Peyer's patch (tissue), 4 donors: ENCODE data around the gene SEBOX. TPM values are rescaled to one million over a fixed set of nuclear protein-coding genes. Genes with fewer than 3 reads are reported as not detected.

Source experiments
- DNase-seq, 3 donors: peaks; one replicate each; pipeline ENCODE4 v3.0.0-alpha.2; 2017 to 2019
- H3K27ac ChIP-seq, 4 donors: fragments of 200-600 bp; sonication (generic); one replicate each; pipeline ENCODE4 v1.5.1; 2016 to 2019
- H3K27me3 ChIP-seq, 2 donors: fragments of 200-600 bp; sonication (generic); one replicate each; pipeline ENCODE4 v1.5.1; 2019
- H3K36me3 ChIP-seq, 3 donors: fragments of 200-600 bp; sonication (generic); one replicate each; pipeline ENCODE4 v1.5.1; 2016 to 2019
- H3K4me1 ChIP-seq, 4 donors: fragments of 200-600 bp; sonication (generic); one replicate each; pipeline ENCODE4 v1.5.1; 2016 to 2019
- H3K4me3 ChIP-seq, 4 donors: fragments of 200-600 bp; sonication (generic); 1 replicate in 3 of 4; 2 replicates in 1 of 4; pipeline ENCODE4 v1.5.1; 2016 to 2019; ENCODE audit warnings: mild to moderate bottlenecking in 1 of 4
- H3K9me3 ChIP-seq, 4 donors: fragments of 200-600 bp; sonication (generic); one replicate each; pipeline ENCODE4 v1.5.1; 2016 to 2019; ENCODE audit warnings: mild to moderate bottlenecking in 1 of 4
- CTCF ChIP-seq, 6 experiments: fragments of 450-650 bp in 4 of 6; fragments of 200-600 bp in 2 of 6; sonication (generic) in 1 of 6; IDR thresholded peaks; one replicate each; pipeline ENCODE4 v1.5.1; 2017 to 2019; ENCODE audit warnings: antibody characterized with exemption in 6 of 6, mild to moderate bottlenecking in 3 of 6, moderate library complexity in 1 of 6
- POLR2A ChIP-seq, 2 donors: fragments of 450-650 bp; IDR thresholded peaks; one replicate each; pipeline ENCODE4 v1.5.1; 2017; ENCODE audit warnings: antibody characterized with exemption in 2 of 2, mild to moderate bottlenecking in 2 of 2, moderate library complexity in 2 of 2
- total RNA-seq, 4 donors: library from RNA; depleted of rRNA; stranded (reverse); fragments of >200 nt; gene quantifications; one replicate each; pipeline ENCODE4 v1.1.0, GENCODE V29; 2016

Gene SEBOX
- total RNA-seq, 4 donors from 2014 or later = not detected

GRCh38 chr17:28345419-28346198 lies 19.4 kb downstream of the SEBOX start:
- DNase-seq = no peak
- TF ChIP-seq POLR2A (IDR thresholded peaks at IDR 0.05) (no peak), CTCF (IDR thresholded peaks at IDR 0.05) (no peak)
- H3K4me1 ChIP-seq = no peaks in the 10 kb centered on the region
- H3K36me3 ChIP-seq = peaks cover 0 to 99% (median 3%) of the 10 kb centered on the region in 3 donors
- H3K4me3 ChIP-seq = no peak overlapping the region
- no peaks in the 10 kb centered on the region for H3K9me3 ChIP-seq
- H3K27me3 ChIP-seq = no peaks in the 10 kb centered on the region
- no peak overlapping the region for H3K27ac ChIP-seq

- peaks cover 0 to 99% (median 3%) of the 10 kb centered on the region in 3 donors for H3K36me3 ChIP-seq
- no peaks in the 10 kb centered on the region for H3K27me3 ChIP-seq
Measured at GRCh38 chr17:28344435-28344901, 20.5 kb downstream of the SEBOX start.

GRCh38 chr17:28344011-28344410 lies 21.0 kb downstream of the SEBOX start:
- DNase-seq = no peak
- Histone ChIP-seq H3K36me3 (peaks cover 0 to 96% (median 3%) of the 10 kb centered on the region in 3 donors), H3K4me3 (no peak overlapping the region), H3K27me3 (no peaks in the 10 kb centered on the region), H3K9me3 (no peaks in the 10 kb centered on the region), H3K27ac (no peak overlapping the region), H3K4me1 (no peaks in the 10 kb centered on the region)
- TF ChIP-seq POLR2A (IDR thresholded peaks at IDR 0.05) (no peak), CTCF (IDR thresholded peaks at IDR 0.05) (no peak)

More at GRCh38 chr17:28344435-28344901, 20.5 kb downstream of the SEBOX start:
- no peak for TF ChIP-seq POLR2A (IDR thresholded peaks at IDR 0.05)
- TF ChIP-seq CTCF (IDR thresholded peaks at IDR 0.05) = no peak
- H3K4me1 ChIP-seq = no peaks in the 10 kb centered on the region
- DNase-seq = no peak
- H3K9me3 ChIP-seq = no peaks in the 10 kb centered on the region
- H3K4me3 ChIP-seq = no peak overlapping the region
- H3K27ac ChIP-seq = no peak overlapping the region

- no peaks in the 10 kb centered on the region for H3K27me3 ChIP-seq
- peaks cover 0 to 91% (median 3%) of the 10 kb centered on the region in 3 donors for H3K36me3 ChIP-seq
- H3K4me3 ChIP-seq = no peak overlapping the region
- no peak for DNase-seq
- no peak overlapping the region for H3K27ac ChIP-seq
- H3K4me1 ChIP-seq = no peaks in the 10 kb centered on the region
- no peaks in the 10 kb centered on the region for H3K9me3 ChIP-seq
- TF ChIP-seq CTCF (IDR thresholded peaks at IDR 0.05) = no peak
- no peak for TF ChIP-seq POLR2A (IDR thresholded peaks at IDR 0.05)
Measured at GRCh38 chr17:28343491-28343932, 21.5 kb downstream of the SEBOX start.

GRCh38 chr17:28342313-28342712 lies 22.7 kb downstream of the SEBOX start:
- Histone ChIP-seq H3K27ac (no peak overlapping the region), H3K4me3 (no peak overlapping the region), H3K4me1 (peaks cover 0 to 4% (median 0%) of the 10 kb centered on the region in 4 donors), H3K9me3 (no peaks in the 10 kb centered on the region), H3K27me3 (no peaks in the 10 kb centered on the region), H3K36me3 (peaks cover 0 to 79% (median 3%) of the 10 kb centered on the region in 3 donors)
- no peak for DNase-seq
- no peak for TF ChIP-seq CTCF (IDR thresholded peaks at IDR 0.05)
- TF ChIP-seq POLR2A (IDR thresholded peaks at IDR 0.05) = no peak
